Fibroblast of pulmonary artery (primary cell): Measurements from ENCODE around the gene HHIP.

ENCODE experiments used
- DNase-seq: peaks from one replicate; pipeline ENCODE4 v3.0.0-alpha.2; 2010; ENCODE audit warnings: low read depth
- H3K4me3 ChIP-seq: replicated peaks from 2 replicates; pipeline ENCODE4 v1.5.1; 2011; ENCODE audit warnings: low read depth, mild to moderate bottlenecking, control low read depth, low read length, moderate library complexity
- CTCF ChIP-seq: IDR thresholded peaks from 2 replicates; pipeline ENCODE4 v1.5.1; 2011; ENCODE audit warnings: mild to moderate bottlenecking, control low read depth, low read length, inconsistent platforms; ENCODE audit errors: missing control alignments

HHIP gene

DNA sequence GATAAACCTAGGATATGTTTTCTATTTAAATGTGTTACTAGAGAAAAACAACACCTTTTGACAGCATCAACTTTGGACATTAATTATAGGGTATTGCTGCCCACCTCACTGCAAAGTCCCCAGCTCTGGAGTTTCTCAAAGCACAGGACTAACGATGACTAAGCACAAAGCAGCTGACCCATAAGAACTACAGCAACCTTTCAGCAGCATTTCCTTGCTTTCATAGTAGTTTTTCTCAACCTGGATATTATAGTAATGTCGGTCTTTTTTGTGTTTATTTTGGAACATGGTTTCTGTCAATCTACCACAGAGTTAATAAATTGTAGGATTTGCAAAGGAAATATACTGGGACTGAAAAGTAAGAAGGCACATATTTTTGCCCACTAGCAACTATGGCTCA lies 21.5 kb downstream of the HHIP start:
- no peak overlapping the region for H3K4me3 ChIP-seq
- TF ChIP-seq CTCF = no peak
- peak; percentile 52 for DNase-seq

GRCh38 chr4:144670776-144671175 lies 24.8 kb downstream of the HHIP start:
- DNase-seq = no peak
- no peak for TF ChIP-seq CTCF
- no peak overlapping the region for H3K4me3 ChIP-seq

GRCh38 chr4:144674711-144675110 lies 28.8 kb downstream of the HHIP start:
- no peak for DNase-seq
- no peak for TF ChIP-seq CTCF

DNA sequence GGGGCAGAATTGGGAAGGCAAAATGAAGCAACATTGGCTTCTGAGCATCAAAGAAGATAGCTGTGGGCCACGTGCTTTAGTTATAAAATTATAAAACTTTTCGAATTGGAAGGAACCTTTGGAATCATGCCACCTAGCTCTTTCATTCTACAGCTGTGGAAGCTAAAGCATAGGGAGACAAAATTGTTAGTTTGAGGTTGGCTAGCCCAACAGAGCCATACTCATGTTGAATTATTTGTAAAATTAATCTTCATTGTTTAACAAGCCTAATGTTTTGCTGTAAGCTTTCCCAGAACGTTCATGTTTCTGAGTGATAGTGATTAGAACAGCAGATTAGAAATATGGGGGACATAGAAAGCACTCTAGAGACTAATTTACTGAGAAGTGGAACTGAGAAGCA lies 35.9 kb downstream of the HHIP start:
- no peak for TF ChIP-seq CTCF
- no peak for DNase-seq
- H3K4me3 ChIP-seq = no peak overlapping the region

More at GRCh38 chr4:144674711-144675110, 28.8 kb downstream of the HHIP start:
- no peak overlapping the region for H3K4me3 ChIP-seq

DNA sequence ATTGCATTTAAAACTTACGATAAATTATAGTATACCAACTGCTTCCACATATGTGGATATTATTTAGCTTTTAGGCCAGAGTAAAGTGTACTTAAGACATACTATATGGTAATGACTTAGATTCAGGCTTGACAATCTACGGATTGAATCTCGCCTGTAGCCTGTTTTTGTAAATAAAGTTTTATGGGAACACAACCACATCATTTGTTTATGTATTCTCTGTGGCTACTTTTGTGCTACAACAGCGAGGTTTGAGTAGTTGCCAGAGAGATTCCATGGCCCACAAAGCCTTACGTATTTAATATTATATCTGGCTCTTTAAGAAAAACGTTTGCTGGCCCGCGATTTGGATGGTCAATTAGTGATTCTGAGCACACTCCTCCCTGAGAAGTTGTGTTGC lies 37.6 kb downstream of the HHIP start:
- DNase-seq = no peak
- TF ChIP-seq CTCF = no peak
- H3K4me3 ChIP-seq = no peak overlapping the region

DNA sequence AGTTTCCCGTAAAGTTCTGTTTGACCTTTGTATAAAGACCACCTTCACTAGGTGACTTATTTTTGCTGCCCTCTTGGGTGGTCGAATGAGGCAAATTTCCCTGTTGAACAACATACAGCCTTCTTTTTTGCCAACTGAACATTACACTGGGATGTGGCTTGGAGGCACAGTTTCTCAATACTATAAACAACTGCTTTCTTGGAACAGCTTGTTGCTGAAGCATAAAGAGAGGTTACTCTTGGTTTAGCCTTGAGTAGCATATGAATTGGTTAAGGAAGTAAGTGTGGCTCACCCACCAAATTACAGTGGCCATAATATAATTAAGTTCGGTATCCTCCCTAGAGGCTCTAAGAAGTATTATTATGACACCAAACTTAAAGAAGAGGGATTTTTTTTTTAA lies 40.0 kb downstream of the HHIP start:
- H3K4me3 ChIP-seq = no peak overlapping the region
- no peak for TF ChIP-seq CTCF

GRCh38 chr4:144686921-144687320 lies 41.0 kb downstream of the HHIP start:
- no peak for DNase-seq
- H3K4me3 ChIP-seq = no peak overlapping the region
- no peak for TF ChIP-seq CTCF

More for the DNA sequence above, 40.0 kb downstream of the HHIP start:
- DNase-seq = no peak
